Sigmoid colon (tissue), 4 donors: ENCODE measurements around the gene MYO7B.

Source experiments
- EP300 ChIP-seq, 4 donors: sonication (generic); formaldehyde crosslinking; IDR thresholded peaks; one replicate each; pipeline ENCODE4 v1.6.1; 2017; ENCODE audit warnings: antibody characterized with exemption in 4 of 4
- POLR2A ChIP-seq, 2 donors: fragments of 450-650 bp; IDR thresholded peaks; one replicate each; pipeline ENCODE4 v1.6.1; 2016; ENCODE audit warnings: antibody characterized with exemption in 2 of 2, mild to moderate bottlenecking in 2 of 2, moderate library complexity in 2 of 2
- POLR2AphosphoS5 ChIP-seq, 4 donors: sonication (generic); formaldehyde crosslinking; IDR thresholded peaks; one replicate each; pipeline ENCODE4 v1.6.1; 2017; ENCODE audit warnings: antibody characterized with exemption in 4 of 4
- TF ChIP-seq, protein P1 (sequence below), 4 experiments: fragments of 450-650 bp in 3 of 4; fragments of 200-600 bp in 1 of 4; IDR thresholded peaks; one replicate each; pipeline ENCODE4 v1.5.1; 2016 to 2019; ENCODE audit warnings: antibody characterized with exemption in 4 of 4, mild to moderate bottlenecking in 3 of 4, moderate library complexity in 2 of 4

DNA sequence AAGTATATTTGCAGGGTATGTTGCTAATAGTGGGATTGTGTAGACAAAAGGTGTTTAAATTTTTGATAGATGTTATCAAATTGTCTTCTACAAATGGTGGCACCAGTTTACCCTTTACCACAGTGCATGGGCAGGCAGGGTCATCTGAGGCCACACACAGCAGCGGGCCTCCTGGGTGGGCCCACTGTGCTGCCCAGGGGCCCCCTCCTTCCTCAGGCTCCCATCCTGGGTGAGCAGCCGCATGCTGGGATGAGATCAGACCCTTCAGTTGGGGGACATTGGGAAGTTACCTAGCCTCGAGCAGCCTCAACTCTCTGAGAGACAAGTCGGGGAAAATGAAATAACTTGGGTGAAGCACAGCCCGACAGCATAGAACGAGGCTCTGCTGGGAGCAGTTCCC is 9.7 kb downstream of the MYO7B start:
- no peak for TF ChIP-seq POLR2A (IDR thresholded peaks at IDR 0.05)
- no peak for TF ChIP-seq EP300 (IDR thresholded peaks at IDR 0.05)
- TF ChIP-seq, protein P1, sequence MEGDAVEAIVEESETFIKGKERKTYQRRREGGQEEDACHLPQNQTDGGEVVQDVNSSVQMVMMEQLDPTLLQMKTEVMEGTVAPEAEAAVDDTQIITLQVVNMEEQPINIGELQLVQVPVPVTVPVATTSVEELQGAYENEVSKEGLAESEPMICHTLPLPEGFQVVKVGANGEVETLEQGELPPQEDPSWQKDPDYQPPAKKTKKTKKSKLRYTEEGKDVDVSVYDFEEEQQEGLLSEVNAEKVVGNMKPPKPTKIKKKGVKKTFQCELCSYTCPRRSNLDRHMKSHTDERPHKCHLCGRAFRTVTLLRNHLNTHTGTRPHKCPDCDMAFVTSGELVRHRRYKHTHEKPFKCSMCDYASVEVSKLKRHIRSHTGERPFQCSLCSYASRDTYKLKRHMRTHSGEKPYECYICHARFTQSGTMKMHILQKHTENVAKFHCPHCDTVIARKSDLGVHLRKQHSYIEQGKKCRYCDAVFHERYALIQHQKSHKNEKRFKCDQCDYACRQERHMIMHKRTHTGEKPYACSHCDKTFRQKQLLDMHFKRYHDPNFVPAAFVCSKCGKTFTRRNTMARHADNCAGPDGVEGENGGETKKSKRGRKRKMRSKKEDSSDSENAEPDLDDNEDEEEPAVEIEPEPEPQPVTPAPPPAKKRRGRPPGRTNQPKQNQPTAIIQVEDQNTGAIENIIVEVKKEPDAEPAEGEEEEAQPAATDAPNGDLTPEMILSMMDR (IDR thresholded peaks at IDR 0.05) = no peak
- TF ChIP-seq POLR2AphosphoS5 (IDR thresholded peaks at IDR 0.05) = no peak
